ENCODE measurements around the gene SORBS1.

DNA sequence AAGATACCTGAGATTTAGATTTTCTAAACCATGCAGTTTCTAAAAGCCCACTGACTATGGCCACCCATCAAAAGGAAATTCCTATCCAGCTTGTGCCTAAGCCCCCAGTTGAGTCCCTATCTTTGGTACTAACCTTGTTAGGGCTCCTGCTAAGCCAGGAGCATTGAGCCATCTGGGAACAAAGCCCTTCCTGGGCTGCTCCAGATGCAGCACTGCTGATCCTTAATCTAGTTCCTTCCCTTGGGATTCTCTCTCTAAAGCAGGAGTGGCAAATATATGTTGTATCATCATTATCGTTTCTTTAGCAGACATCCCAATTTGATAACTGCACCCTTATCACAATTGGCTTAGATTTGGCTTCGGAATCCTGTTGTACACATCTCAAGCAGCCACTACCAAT is 245.7 kb downstream of the SORBS1 start:
- TF ChIP-seq, protein P1, sequence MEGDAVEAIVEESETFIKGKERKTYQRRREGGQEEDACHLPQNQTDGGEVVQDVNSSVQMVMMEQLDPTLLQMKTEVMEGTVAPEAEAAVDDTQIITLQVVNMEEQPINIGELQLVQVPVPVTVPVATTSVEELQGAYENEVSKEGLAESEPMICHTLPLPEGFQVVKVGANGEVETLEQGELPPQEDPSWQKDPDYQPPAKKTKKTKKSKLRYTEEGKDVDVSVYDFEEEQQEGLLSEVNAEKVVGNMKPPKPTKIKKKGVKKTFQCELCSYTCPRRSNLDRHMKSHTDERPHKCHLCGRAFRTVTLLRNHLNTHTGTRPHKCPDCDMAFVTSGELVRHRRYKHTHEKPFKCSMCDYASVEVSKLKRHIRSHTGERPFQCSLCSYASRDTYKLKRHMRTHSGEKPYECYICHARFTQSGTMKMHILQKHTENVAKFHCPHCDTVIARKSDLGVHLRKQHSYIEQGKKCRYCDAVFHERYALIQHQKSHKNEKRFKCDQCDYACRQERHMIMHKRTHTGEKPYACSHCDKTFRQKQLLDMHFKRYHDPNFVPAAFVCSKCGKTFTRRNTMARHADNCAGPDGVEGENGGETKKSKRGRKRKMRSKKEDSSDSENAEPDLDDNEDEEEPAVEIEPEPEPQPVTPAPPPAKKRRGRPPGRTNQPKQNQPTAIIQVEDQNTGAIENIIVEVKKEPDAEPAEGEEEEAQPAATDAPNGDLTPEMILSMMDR (conservative IDR thresholded peaks at IDR 0.05; ENCODE audit: low read depth, low read length): no peak
- TF ChIP-seq EZH2 (IDR thresholded peaks at IDR 0.05; ENCODE audit: borderline replicate concordance, low read depth, low read length, poor library complexity, severe bottlenecking): no peak

Measured in A673 (cell line).